Bronchial smooth muscle cell (primary cell): ENCODE measurements around the gene RIMKLB. TPM values are rescaled to one million over a fixed set of nuclear protein-coding genes. Genes with fewer than 3 reads are reported as not detected.

Experiments used
- total RNA-seq: library from RNA; depleted of rRNA; stranded (reverse); fragments of >200 nt; gene quantifications from 2 replicates; pipeline ENCODE4 v1.2.1, GENCODE V29; 2014

RIMKLB gene
- 23.5 and 28.0 TPM in 2 replicates for total RNA-seq

GRCh38 chr12:8697476-8698131, at the start of gene RIMKLB:
Gene RIMKLB (plus strand): TSS chr12:8697991. CDS start chr12:8713867, 15,876 bp downstream.

GRCh38 chr12:8662593-8662992, 35.2 kb upstream of the RIMKLB start, which contains the start of gene MFAP5:
Gene MFAP5 (minus strand): TSS chr12:8662826. CDS start chr12:8662104, 722 bp downstream.

GRCh38 chr12:8822298-8822697, 124.5 kb downstream of the RIMKLB start, which contains the start of gene A2ML1:
Gene A2ML1 (plus strand): TSS chr12:8822621. CDS start chr12:8822652, 31 bp downstream.

Other genes starting within 250 kb of the RIMKLB start
- gene CLEC6A, start 242.0 kb upstream of the RIMKLB start, total RNA-seq: not detected in 2 replicates
- not detected in 2 replicates for gene CLEC4D, start 184.5 kb upstream of the RIMKLB start, total RNA-seq
- gene CLEC4E, start 157.1 kb upstream of the RIMKLB start, total RNA-seq: not detected in 2 replicates
- gene AICDA, start 85.1 kb upstream of the RIMKLB start, total RNA-seq: not detected in 2 replicates
- gene MFAP5, start 35.2 kb upstream of the RIMKLB start, total RNA-seq: 17.5 and 106 TPM in 2 replicates
- under 0.01 and 0.17 TPM in 2 replicates for gene A2ML1, start 124.6 kb downstream of the RIMKLB start, total RNA-seq
- 6.8 and 16.6 TPM in 2 replicates for gene PHC1, start 216.5 kb downstream of the RIMKLB start, total RNA-seq